IPS-NIHi11 (cell line): ENCODE data around the gene TNIK.
"Not testable (repeated sequence)": the region's sequence is repeated elsewhere in the genome, so short reads cannot be mapped to it uniquely, and the experiment has no call there.

Source experiments
- DNase-seq: peaks from one replicate; pipeline ENCODE4 v3.0.0; 2012; ENCODE audit warnings: mixed read lengths, low spot score

Gene TNIK

DNA sequence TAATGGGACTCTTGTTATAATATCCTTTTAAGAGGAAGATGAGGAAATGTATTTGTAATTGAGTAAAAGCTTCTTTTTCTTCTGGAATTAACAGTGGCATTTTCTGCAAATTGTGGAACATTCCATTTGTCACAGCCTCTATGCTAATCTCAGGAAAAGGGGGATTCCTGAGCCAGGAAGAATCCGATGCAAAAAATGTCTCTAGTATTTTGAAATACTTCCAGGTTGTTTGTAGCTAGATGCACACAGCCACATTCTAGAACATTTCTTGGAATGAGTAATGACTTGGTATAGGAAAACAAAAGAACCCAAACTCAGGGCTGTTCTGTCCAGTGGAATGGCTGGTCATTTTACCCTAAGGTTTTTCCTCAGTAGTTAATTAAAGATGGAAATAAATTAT, 335.2 kb downstream of the TNIK start:
- DNase-seq, result no peak

DNA sequence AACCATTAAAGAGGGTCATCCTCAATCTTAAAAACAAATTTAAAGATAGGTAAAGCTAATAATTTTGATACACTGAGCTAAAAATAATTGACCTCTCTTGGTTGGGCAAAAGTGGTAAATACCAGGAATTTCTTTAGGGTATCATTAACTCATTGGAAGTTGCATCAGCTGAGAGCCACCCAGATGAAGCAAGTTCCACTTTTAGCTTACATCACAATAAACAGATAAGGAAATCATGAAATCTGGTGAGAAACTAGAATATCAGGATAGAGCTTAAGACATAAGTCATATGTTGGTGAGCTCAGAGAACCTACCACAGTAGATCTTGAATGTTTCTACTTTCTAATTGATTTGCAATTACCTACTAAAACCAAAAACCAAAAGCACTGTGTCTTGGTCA, 336.3 kb downstream of the TNIK start:
- no peak for DNase-seq

DNA sequence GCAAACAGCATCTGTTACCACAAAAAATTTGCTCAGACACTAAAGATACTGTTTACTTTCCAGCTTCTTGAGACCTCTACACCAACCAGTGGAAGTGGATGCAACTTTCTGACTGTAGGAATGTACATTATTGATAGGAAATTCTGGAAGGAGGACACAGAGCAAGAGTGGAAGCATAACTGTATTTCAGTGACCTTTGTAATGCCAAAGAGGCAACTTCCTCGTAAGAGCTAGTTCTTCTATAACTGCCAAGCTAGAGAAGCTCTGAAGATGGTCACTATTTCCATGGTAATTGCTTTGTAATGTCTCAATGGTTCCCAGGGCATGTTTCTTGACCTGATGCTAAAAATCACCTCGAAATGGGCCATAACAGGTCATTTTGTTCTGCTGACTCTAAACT, 337.3 kb downstream of the TNIK start:
- no peak for DNase-seq

DNA sequence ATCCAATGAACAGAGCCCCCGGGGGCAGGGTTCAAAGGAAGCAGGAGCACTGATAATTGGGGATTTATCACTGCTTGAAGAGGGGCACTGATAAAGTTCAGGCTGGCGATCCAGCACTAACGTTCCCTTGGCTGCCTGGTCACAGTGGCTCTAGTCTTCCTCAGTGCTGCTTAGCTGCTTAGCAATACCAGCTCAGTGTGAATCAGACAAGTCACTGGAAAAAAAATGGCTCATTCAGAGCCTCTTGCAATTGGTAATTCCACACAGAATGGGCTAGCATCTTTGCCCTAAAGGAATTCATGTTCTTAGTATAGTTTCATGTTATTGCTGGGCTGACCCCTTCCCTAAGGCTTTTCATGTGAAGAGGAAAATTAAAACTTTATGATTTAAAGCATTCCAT, 338.0 kb downstream of the TNIK start:
- DNase-seq, result no peak

DNA sequence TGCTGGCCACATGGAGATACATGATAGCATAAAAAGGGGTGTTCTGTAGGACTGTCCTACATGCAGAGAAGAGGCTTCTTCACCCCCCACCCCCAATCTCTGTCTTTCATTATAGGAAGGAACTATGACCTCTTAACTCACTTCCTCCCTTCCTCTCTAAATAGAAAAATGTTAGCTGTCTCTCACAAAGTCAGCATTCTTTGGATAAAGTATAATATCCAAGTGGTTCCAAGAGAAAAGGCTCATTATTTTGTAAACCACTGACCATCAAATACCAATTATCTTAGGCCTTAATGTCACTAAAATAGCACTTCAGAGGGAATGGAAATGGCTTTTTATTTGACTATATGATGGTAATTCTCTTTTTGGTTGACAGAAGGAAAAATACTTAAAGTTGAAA, 338.4 kb downstream of the TNIK start:
- DNase-seq, result no peak

GRCh38 chr3:171119402-171119801, 340.8 kb downstream of the TNIK start:
- DNase-seq, result not testable (repeated sequence)

GRCh38 chr3:171118993-171119392, 341.2 kb downstream of the TNIK start:
- DNase-seq, result not testable (repeated sequence)

DNA sequence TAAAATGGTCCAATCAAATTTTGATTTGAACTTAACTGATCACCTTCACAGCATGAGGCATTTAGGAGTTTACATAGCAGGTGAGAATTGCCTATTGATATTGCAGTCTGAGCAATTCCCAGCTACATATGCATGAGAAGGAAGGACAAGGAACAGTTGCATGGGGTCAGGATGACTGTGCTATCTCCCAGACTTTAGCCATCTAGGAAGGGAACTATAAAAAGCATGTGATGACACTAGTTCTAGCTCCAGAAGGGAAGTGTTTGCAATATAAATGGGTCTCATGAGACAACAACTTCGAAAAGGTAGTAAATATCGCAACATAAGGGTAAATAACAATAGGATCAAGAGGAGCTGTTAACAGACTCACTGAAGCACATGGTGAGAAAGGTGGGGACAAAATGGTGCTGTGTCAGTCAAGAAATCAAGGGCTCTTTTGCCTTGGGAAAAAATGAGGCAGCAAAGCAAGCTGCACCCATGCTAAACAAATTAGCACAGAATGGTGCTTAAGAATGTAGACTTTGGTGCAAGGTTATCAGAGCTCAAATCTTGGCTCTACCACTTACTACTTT, 343.3 kb downstream of the TNIK start:
- peak; percentile 26 for DNase-seq

GRCh38 chr3:171116365-171116764, 343.8 kb downstream of the TNIK start:
- no peak for DNase-seq

DNA sequence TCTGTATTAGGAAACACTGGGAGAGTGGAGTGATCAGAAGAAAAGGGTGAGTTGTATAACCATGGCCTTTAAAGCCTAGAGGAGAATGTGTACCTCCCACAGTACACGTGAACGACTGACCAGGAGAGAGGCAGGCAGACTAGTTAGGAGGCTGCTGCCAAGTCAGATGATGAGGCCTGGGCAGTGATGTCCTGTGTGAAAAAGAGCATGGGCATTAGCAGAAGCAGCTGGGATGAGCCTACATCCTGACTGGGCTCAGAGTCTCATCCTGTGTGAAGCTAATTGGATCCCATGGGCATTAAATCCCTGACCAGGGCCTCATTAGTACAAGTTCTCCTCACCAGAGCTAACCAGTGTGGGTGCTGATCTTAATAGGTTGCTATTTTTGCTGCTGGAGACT, 344.5 kb downstream of the TNIK start:
- DNase-seq, result no peak

DNA sequence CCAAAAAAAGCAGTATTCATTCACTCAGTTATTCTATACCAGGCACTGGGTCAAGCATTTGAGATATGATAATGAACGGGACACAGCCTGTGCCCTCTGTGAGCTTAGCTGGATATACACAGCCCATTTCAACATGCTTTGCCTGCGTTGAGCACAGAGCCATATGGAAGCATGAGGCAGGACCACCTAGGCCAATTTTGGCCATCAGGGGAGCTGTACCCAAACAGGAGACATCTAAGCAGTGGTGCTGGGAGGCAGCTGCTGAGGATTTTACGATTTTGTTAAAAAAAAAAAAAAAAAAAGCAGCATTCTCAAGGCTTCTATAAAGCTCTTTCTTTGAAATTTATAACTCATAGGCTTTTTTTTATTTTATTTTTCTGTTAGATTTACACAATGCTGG, 346.5 kb downstream of the TNIK start:
- peak; percentile 54 for DNase-seq

- DNase-seq, result no peak
Measured at GRCh38 chr3:171110715-171111114, 349.5 kb downstream of the TNIK start.

DNA sequence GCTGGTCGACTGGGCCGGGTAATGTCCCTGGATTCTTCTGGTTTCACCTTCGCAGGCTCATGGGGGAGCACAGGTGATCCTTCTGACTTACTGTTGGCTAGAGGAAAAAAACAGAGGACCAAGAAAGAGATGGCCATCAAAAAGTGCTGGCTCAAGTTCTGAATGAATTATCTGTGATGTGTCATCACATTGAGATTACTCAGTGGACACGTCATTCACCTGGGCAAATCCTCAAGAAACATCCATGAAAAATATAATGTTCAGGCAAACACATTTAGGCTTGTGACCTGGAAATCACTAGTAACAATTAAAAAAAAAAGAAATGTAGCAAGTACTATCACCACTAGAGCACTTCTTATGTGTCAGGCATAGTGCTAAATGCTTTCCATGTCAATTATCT, 352.1 kb downstream of the TNIK start:
- no peak for DNase-seq

DNA sequence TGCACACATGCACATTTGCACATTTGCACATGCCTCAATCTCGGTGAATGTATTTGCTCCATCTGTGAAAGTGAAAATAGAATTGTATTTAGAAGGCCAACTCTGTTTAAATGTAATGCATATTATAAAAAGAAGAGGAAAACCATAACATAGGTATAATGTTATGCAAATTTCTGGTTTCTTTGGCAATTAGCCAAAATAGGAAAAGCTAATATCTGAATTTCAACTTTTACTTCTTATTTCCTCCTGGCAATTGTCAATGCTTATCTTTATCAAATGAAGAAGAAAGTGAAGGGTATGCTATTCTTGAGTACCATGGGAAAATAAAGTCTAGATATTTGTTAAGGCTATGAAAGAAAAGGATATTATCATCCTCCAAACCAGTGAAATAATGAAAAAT, 357.0 kb downstream of the TNIK start:
- DNase-seq, result no peak

GRCh38 chr3:171101982-171102641, 358.1 kb downstream of the TNIK start:
- DNase-seq, result no peak

GRCh38 chr3:171099911-171100310, 360.3 kb downstream of the TNIK start:
- DNase-seq, result no peak

DNA sequence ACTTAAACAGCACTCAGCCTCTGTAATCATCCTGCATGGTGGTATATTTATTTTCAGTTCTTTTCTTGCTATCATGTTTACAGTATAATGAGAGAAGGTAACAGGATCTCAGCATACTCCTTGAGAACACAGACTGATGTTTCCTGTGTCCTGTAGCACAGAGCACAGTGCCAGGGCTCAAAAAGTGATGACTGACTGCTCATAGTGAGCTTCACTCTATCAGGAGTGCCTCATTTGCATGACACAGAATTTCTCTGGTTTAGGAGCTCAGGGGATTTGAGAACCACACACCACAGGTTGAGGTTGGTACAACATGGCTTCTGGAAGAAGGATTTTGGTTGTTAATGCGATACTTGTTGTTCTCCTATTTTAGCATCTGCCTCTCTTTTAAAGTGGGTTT, 365.1 kb downstream of the TNIK start:
- DNase-seq, result peak; percentile 15

GRCh38 chr3:171094411-171094810, 365.8 kb downstream of the TNIK start:
- DNase-seq, result no peak

DNA sequence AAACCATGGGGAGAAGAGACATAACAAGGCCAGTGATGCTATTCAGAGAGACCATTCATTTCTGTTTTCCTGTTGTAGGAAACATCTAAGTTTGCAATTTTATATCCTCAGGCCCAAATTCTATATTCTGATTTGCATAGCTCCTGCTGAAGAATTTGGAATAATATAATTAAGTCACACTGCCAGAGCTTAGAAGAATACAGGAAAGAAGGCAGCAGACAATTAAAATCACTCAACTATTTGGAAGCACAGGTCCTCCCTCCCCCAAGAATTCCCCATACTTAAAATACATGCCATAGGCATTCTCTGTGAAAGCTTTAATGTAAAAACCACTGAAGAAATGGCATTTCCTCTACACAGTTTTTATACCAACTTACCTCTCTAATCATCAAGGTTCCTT, 366.7 kb downstream of the TNIK start:
- no peak for DNase-seq

DNA sequence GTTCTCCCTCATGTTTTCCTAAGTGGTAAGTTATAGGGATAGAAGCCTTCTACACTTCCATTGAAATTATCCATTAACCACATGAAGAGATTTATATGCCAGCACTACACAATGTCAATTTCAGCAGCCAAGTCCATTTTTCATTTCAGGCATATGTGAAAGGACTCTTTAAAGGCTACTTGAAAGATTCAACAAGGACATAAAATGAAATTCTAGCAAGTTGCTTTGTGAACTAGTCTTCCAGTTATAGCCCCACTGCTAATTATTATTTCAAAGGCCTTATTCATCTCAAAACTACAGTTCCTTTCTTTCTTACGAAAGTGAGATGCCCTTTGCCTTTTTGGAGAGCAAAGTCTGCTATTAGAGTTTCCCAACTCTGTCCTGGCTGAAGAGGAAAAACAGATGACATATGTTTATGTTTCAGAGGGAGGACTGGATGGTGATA, 367.7 kb downstream of the TNIK start:
- DNase-seq, result no peak

GRCh38 chr3:171090321-171090720, 369.9 kb downstream of the TNIK start:
- DNase-seq, result no peak

DNA sequence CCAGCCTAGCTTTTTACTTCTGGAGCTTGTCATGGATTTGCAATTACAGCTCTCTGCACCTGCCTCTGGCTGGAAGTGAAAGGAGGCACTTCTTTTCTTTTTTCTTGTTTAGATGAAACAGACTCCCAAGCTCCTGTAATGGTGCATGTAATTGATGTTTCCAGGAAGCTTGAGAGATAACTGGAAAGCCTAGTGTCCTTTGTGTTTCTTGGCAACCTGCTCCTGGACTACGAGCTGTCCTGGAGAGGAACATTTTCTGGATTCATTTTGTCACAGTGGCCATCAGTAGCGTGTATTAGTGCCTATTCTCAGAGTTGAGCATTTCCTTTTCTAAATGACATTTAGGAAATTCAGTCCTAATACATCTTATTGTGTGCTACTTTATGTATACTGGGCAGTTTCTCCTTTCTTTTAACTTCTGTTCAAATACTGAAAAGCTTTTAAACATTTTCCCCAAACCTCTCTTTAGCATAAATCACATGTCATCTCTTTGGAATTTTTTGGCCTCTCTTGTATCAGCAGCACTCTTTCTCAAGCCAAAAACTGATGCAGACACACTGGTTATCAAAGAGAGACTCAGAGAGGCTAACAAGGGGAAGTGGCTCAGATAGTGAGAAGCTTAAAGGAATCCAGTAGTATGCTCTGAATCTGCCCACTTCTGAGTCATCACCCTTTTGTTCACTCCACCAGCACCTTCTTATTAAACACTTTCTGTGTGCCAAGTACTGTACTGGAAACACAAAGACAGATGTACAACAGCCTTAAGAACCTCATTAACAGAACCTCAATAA, 371.0 kb downstream of the TNIK start:
- DNase-seq, result no peak

GRCh38 chr3:171088496-171088895, 371.7 kb downstream of the TNIK start:
- DNase-seq, result no peak
